HCEC 1CT (cell line): ENCODE measurements around the gene KCNMA1.
A peak's percentile ranks its signal among the peaks of the same experiment; 100 is the strongest.
"Not testable (repeated sequence)": the region's sequence is repeated elsewhere in the genome, so short reads cannot be mapped to it uniquely, and the experiment has no call there.

Source experiments
- DNase-seq: peaks from one replicate; pipeline ENCODE4 v3.0.0-alpha.2; 2017

Gene KCNMA1

GRCh38 chr10:77602913-77603533 lies 34.6 kb downstream of the KCNMA1 start:
- DNase-seq: peak; percentile 32

GRCh38 chr10:77602231-77602912 lies 35.2 kb downstream of the KCNMA1 start:
- peak; percentile 86 for DNase-seq

GRCh38 chr10:77601488-77601887 lies 36.1 kb downstream of the KCNMA1 start:
- no peak for DNase-seq

GRCh38 chr10:77600640-77601039 lies 37.0 kb downstream of the KCNMA1 start:
- DNase-seq: no peak

GRCh38 chr10:77599651-77600050 lies 38.0 kb downstream of the KCNMA1 start:
- no peak for DNase-seq

- DNase-seq: no peak
Observed at GRCh38 chr10:77598606-77599005, 39.0 kb downstream of the KCNMA1 start.

GRCh38 chr10:77597560-77597959 lies 40.0 kb downstream of the KCNMA1 start:
- DNase-seq: no peak

- DNase-seq: no peak
Observed at GRCh38 chr10:77594471-77594783, 43.2 kb downstream of the KCNMA1 start.

GRCh38 chr10:77593771-77594470 lies 43.7 kb downstream of the KCNMA1 start:
- no peak for DNase-seq

GRCh38 chr10:77592946-77593636 lies 44.5 kb downstream of the KCNMA1 start:
- peak; percentile 94 for DNase-seq

- DNase-seq: no peak
Observed at GRCh38 chr10:77592510-77592909, 45.1 kb downstream of the KCNMA1 start.

- no peak for DNase-seq
Observed at GRCh38 chr10:77591238-77591880, 46.2 kb downstream of the KCNMA1 start.

GRCh38 chr10:77590344-77591237 lies 47.0 kb downstream of the KCNMA1 start:
- DNase-seq: no peak

- DNase-seq: not testable (repeated sequence)
Observed at GRCh38 chr10:77589703-77590102, 47.9 kb downstream of the KCNMA1 start.

GRCh38 chr10:77588886-77589285 lies 48.7 kb downstream of the KCNMA1 start:
- no peak for DNase-seq

GRCh38 chr10:77587416-77587790 lies 50.2 kb downstream of the KCNMA1 start:
- DNase-seq: no peak

GRCh38 chr10:77586719-77587415 lies 50.7 kb downstream of the KCNMA1 start:
- DNase-seq: peak; percentile 94

GRCh38 chr10:77584938-77585337 lies 52.7 kb downstream of the KCNMA1 start:
- DNase-seq: no peak

- no peak for DNase-seq
Observed at GRCh38 chr10:77583527-77583926, 54.1 kb downstream of the KCNMA1 start.

- DNase-seq: peak; percentile 86
Observed at GRCh38 chr10:77582710-77583115, 54.9 kb downstream of the KCNMA1 start.

- DNase-seq: no peak
Observed at GRCh38 chr10:77581738-77582137, 55.9 kb downstream of the KCNMA1 start.
